Thymus (tissue), 11 donors: ENCODE measurements around the gene CARD14. TPM values are rescaled to one million over a fixed set of nuclear protein-coding genes. Genes with fewer than 3 reads are reported as not detected.
A peak's percentile ranks its signal among the peaks of the same experiment; 100 is the strongest.

Experiments used
- DNase-seq, 9 donors: peaks; one replicate each; pipeline ENCODE4 v3.0.0-alpha.2; 2013; ENCODE audit warnings: low spot score in 9 of 9, low read depth in 6 of 9, missing footprints in 1 of 9
- H3K27ac ChIP-seq, 2 donors: one replicate each; pipeline ENCODE4 v1.5.1; 2013; ENCODE audit warnings: control low read depth in 1 of 2, low read depth in 1 of 2, low read length in 1 of 2, mild to moderate bottlenecking in 1 of 2, moderate library complexity in 1 of 2
- H3K27me3 ChIP-seq, 2 donors: one replicate each; pipeline ENCODE4 v1.5.1; 2013; ENCODE audit warnings: low read length in 1 of 2; ENCODE audit not compliant: control insufficient read depth in 2 of 2, insufficient read depth in 1 of 2
- H3K36me3 ChIP-seq, 2 donors: one replicate each; pipeline ENCODE4 v1.5.1; 2013; ENCODE audit warnings: low read length in 1 of 2, mild to moderate bottlenecking in 1 of 2, moderate library complexity in 1 of 2; ENCODE audit not compliant: control insufficient read depth in 2 of 2, insufficient read depth in 2 of 2
- H3K4me1 ChIP-seq, 2 donors: one replicate each; pipeline ENCODE4 v1.5.1; 2013; ENCODE audit warnings: low read length in 2 of 2; ENCODE audit not compliant: control insufficient read depth in 2 of 2, insufficient read depth in 2 of 2
- H3K4me3 ChIP-seq, 2 donors: one replicate each; pipeline ENCODE4 v1.5.1; 2013; ENCODE audit warnings: low read length in 2 of 2, control low read depth in 1 of 2, mild to moderate bottlenecking in 1 of 2
- H3K9me3 ChIP-seq, 2 donors: one replicate each; pipeline ENCODE4 v1.5.1; 2013; ENCODE audit warnings: low read length in 1 of 2, mild to moderate bottlenecking in 1 of 2; ENCODE audit not compliant: control insufficient read depth in 2 of 2, insufficient read depth in 1 of 2
- WGBS: extraction: QIAGEN DNeasy Blood & Tissue Kit; methylation state at CpG from one replicate; pipeline ENCODE4 v1.1.7; 2013; 5-methylcytosine and 5-hydroxymethylcytosine counted together
- polyA plus RNA-seq: library from polyadenylated mRNA; stranded (reverse); fragments of 200-250 nt; gene quantifications from one replicate; pipeline ENCODE4 v1.2.3, GENCODE V29; 2013
- total RNA-seq: library from RNA; stranded (reverse); fragments of 120-200 nt; gene quantifications from one replicate; pipeline ENCODE4 v1.2.4, GENCODE V29; 2013
- donor health status: healthy.

CARD14 gene
- total and polyA plus RNA-seq, 2 donors: 0.38 to 1.7 TPM

GRCh38 chr17:80187515-80187941 lies 17.7 kb downstream of the CARD14 start:
- no peaks in the 10 kb centered on the region for H3K36me3 ChIP-seq
- H3K9me3 ChIP-seq: no peaks in the 10 kb centered on the region
- no peak for DNase-seq
- peak overlapping the region in 1 of 2 donors; percentile 6 for H3K27ac ChIP-seq
- no peak overlapping the region for H3K4me3 ChIP-seq
- peaks cover 0 to 13% of the 10 kb centered on the region in 2 donors for H3K4me1 ChIP-seq
- WGBS: 84% methylated on average over 18 of the region's 18 CpGs
- peaks cover 0 to 17% of the 10 kb centered on the region in 2 donors for H3K27me3 ChIP-seq

GRCh38 chr17:80189611-80190010 lies 19.8 kb downstream of the CARD14 start:
- no peak for DNase-seq
- Histone ChIP-seq H3K27me3 (peaks cover 0 to 17% of the 10 kb centered on the region in 2 donors), H3K9me3 (no peaks in the 10 kb centered on the region), H3K4me1 (peaks cover 0 to 11% of the 10 kb centered on the region in 2 donors), H3K27ac (no peak overlapping the region), H3K4me3 (no peak overlapping the region), H3K36me3 (no peaks in the 10 kb centered on the region)
- WGBS: 96% methylated on average over 23 of the region's 23 CpGs

- no peak for DNase-seq
- peaks cover 0 to 4% of the 10 kb centered on the region in 2 donors for H3K9me3 ChIP-seq
- H3K36me3 ChIP-seq: no peaks in the 10 kb centered on the region
- H3K4me1 ChIP-seq: peaks cover 0 to 11% of the 10 kb centered on the region in 2 donors
- 96% methylated on average over 10 of the region's 10 CpGs for WGBS
- H3K27ac ChIP-seq: no peak overlapping the region
- H3K27me3 ChIP-seq: peaks cover 0 to 19% of the 10 kb centered on the region in 2 donors
- no peak overlapping the region for H3K4me3 ChIP-seq
Observed at GRCh38 chr17:80190716-80191115, 20.9 kb downstream of the CARD14 start.

- Histone ChIP-seq H3K27ac (no peak overlapping the region), H3K36me3 (no peaks in the 10 kb centered on the region), H3K27me3 (peaks cover 0 to 19% of the 10 kb centered on the region in 2 donors), H3K9me3 (peaks cover 0 to 4% of the 10 kb centered on the region in 2 donors), H3K4me1 (peaks cover 0 to 11% of the 10 kb centered on the region in 2 donors), H3K4me3 (no peak overlapping the region)
- no peak for DNase-seq
- WGBS: 90% methylated on average over 20 of the region's 20 CpGs
Observed at GRCh38 chr17:80191192-80191591, 21.4 kb downstream of the CARD14 start.

DNA sequence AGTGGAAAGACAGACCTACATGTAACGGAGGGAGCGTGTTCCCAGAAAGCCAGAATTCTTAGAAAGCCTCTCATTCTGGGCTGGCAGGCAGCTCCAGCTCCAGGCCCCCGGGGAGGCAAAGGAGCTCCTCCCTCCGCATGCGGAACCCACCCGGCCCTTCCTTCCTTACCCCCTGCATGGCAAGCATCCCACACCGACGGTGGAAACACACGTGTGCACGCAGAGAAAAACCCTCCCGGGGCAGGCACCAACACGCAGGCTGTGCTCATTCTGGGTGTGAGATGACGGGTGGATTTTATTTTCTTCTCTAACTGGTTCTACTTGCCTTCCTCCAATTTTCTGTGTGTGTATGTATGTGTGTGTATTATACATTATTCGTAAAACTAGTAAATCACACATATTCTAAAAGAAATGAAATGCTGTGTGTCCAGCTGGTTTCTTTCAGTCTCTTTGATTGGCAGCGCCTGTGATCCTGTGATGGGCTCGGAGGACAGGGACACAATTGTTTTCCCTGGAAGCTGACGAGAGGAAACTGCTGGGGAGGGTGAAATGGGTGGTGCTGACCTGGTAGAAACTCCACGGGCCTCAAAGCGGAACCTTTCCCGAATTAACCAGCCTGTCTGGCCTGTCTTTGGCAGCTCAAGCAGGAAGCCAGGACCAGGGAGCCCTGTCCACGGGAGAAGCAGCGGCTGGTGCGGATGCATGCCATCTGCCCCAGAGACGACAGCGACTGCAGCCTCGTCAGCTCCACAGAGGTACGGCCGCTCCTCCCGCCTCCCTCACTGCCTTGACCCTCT lies 22.2 kb downstream of the CARD14 start:
- Histone ChIP-seq H3K9me3 (peaks cover 0 to 4% of the 10 kb centered on the region in 2 donors), H3K4me1 (peaks cover 0 to 11% of the 10 kb centered on the region in 2 donors), H3K27me3 (peaks cover 0 to 19% of the 10 kb centered on the region in 2 donors), H3K36me3 (no peaks in the 10 kb centered on the region), H3K4me3 (no peak overlapping the region), H3K27ac (peak overlapping the region in 1 of 2 donors; percentile 46)
- WGBS: 71% methylated on average over 29 of the region's 29 CpGs
- no peak for DNase-seq

GRCh38 chr17:80195141-80195540 lies 25.3 kb downstream of the CARD14 start:
- Histone ChIP-seq H3K27me3 (peaks cover 0 to 17% of the 10 kb centered on the region in 2 donors), H3K36me3 (no peaks in the 10 kb centered on the region), H3K27ac (no peak overlapping the region), H3K4me3 (no peak overlapping the region), H3K9me3 (peaks cover 0 to 4% of the 10 kb centered on the region in 2 donors), H3K4me1 (peaks cover 0 to 13% of the 10 kb centered on the region in 2 donors)
- DNase-seq: no peak
- WGBS: 92% methylated on average over 14 of the region's 14 CpGs

GRCh38 chr17:80195671-80196529 lies 26.1 kb downstream of the CARD14 start:
- Histone ChIP-seq H3K27me3 (peaks cover 0 to 17% of the 10 kb centered on the region in 2 donors), H3K27ac (no peak overlapping the region)

GRCh38 chr17:80196652-80197051 lies 26.8 kb downstream of the CARD14 start:
- Histone ChIP-seq H3K27ac (no peak overlapping the region), H3K4me3 (no peak overlapping the region), H3K27me3 (peaks cover 0 to 12% of the 10 kb centered on the region in 2 donors), H3K4me1 (peaks cover 0 to 8% of the 10 kb centered on the region in 2 donors), H3K36me3 (no peaks in the 10 kb centered on the region), H3K9me3 (peaks cover 0 to 4% of the 10 kb centered on the region in 2 donors)
- no peak for DNase-seq
- 98% methylated on average over 7 of the region's 7 CpGs for WGBS

More at GRCh38 chr17:80195671-80196529, 26.1 kb downstream of the CARD14 start:
- no peaks in the 10 kb centered on the region for H3K36me3 ChIP-seq
- no peak overlapping the region for H3K4me3 ChIP-seq
- H3K9me3 ChIP-seq: peaks cover 0 to 4% of the 10 kb centered on the region in 2 donors
- peak in 3 of 9 donors; percentile 22 to 37 (median 33) for DNase-seq
- peaks cover 0 to 13% of the 10 kb centered on the region in 2 donors for H3K4me1 ChIP-seq
- 64% methylated on average over 27 of the region's 27 CpGs for WGBS
